Stimulated activated naive CD4-positive, alpha-beta T cell treated with Interleukin-2 at 50 U/mL for 16 hours (primary cell): ENCODE data around the gene AREL1.
"Not testable (repeated sequence)": the region's sequence is repeated elsewhere in the genome, so short reads cannot be mapped to it uniquely, and the experiment has no call there.

ENCODE experiments used
- DNase-seq: peaks from one replicate; lab custom pipeline; 2025; lab: John Stamatoyannopoulos, UW

Gene AREL1

GRCh38 chr14:74712499-74713394, at the start of gene AREL1, which contains the start of gene FCF1:
Gene AREL1, minus strand, starts transcription at chr14:74713080. Its CDS starts 27,465 bp downstream, at chr14:74685615.
Gene FCF1, plus strand, starts transcription at chr14:74713144. Its CDS starts 54 bp downstream, at chr14:74713198.
- no peak for DNase-seq

GRCh38 chr14:74758505-74758904, 45.6 kb upstream of the AREL1 start:
- not testable (repeated sequence) for DNase-seq

GRCh38 chr14:74756326-74756725, 43.4 kb upstream of the AREL1 start:
- no peak for DNase-seq

GRCh38 chr14:74754899-74755298, 42.0 kb upstream of the AREL1 start:
- DNase-seq, result no peak

- no peak for DNase-seq
These were observed 41.3 kb upstream of the AREL1 start for GRCh38 chr14:74754157-74754556.

GRCh38 chr14:74747237-74747636, 34.4 kb upstream of the AREL1 start:
- no peak for DNase-seq

GRCh38 chr14:74739293-74740030, 26.6 kb upstream of the AREL1 start:
- DNase-seq, result no peak

- DNase-seq, result no peak
These were observed 25.0 kb upstream of the AREL1 start for GRCh38 chr14:74737753-74738325.

- no peak for DNase-seq
These were observed 22.2 kb upstream of the AREL1 start for GRCh38 chr14:74735125-74735524.

GRCh38 chr14:74733221-74733620, 20.3 kb upstream of the AREL1 start:
- DNase-seq, result no peak

- no peak for DNase-seq
These were observed 19.5 kb upstream of the AREL1 start for GRCh38 chr14:74732387-74732786.

- DNase-seq, result no peak
These were observed 10.3 kb upstream of the AREL1 start for GRCh38 chr14:74723134-74723533.

GRCh38 chr14:74720526-74720925, 7.6 kb upstream of the AREL1 start:
- no peak for DNase-seq

GRCh38 chr14:74713395-74713735, 485 bp upstream of the AREL1 start:
- no peak for DNase-seq

GRCh38 chr14:74711651-74712050, 1.2 kb downstream of the AREL1 start:
- no peak for DNase-seq

GRCh38 chr14:74710480-74710879, 2.4 kb downstream of the AREL1 start:
- DNase-seq, result no peak

- no peak for DNase-seq
These were observed 7.0 kb downstream of the AREL1 start for GRCh38 chr14:74705613-74706500.

GRCh38 chr14:74704656-74705055, 8.2 kb downstream of the AREL1 start:
- no peak for DNase-seq

GRCh38 chr14:74703043-74703442, 9.8 kb downstream of the AREL1 start:
- DNase-seq, result no peak

GRCh38 chr14:74702293-74702692, 10.6 kb downstream of the AREL1 start:
- DNase-seq, result no peak

- no peak for DNase-seq
These were observed 14.4 kb downstream of the AREL1 start for GRCh38 chr14:74698465-74698864.

GRCh38 chr14:74697976-74698375, 14.9 kb downstream of the AREL1 start:
- no peak for DNase-seq
